HEK293T (cell line): ENCODE data around the gene KLHL29.

Experiments
- ARNT ChIP-seq: fragments of 450-650 bp; IDR thresholded peaks from 2 replicates; pipeline ENCODE4 v1.6.1; 2017; ENCODE audit warnings: mild to moderate bottlenecking
- BHLHE40 ChIP-seq: fragments of 450-650 bp; IDR thresholded peaks from 2 replicates; pipeline ENCODE4 v1.6.1; 2016; ENCODE audit warnings: mild to moderate bottlenecking, moderate library complexity, borderline replicate concordance
- CTBP1 ChIP-seq: fragments of 450-650 bp; IDR thresholded peaks from 2 replicates; pipeline ENCODE4 v1.6.1; 2016; ENCODE audit warnings: borderline replicate concordance
- FOXM1 ChIP-seq: fragments of 450-650 bp; IDR thresholded peaks from 2 replicates; pipeline ENCODE4 v1.6.1; 2017; ENCODE audit warnings: mild to moderate bottlenecking, borderline replicate concordance

DNA sequence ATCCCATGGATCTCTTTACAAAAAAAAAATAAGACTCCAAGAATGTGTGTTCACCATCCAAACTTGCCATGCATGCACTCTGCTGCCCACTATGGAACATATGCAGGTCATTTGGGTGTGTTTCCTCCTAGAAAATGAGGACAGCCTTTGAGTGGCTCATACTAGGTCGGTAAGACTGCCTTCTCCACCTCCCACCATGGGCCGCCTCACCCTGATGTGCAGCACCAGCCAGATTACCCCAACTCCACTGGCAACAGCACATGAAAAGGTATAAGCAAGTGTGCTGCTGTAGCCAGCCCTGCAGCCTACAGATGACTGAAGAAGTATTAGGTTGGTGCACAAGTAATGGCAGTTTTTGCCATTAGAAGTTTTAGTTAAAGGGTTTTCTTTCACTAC is 327.8 kb downstream of the KLHL29 start:
- TF ChIP-seq CTBP1 (no peak), BHLHE40 (no peak), FOXM1 (no peak), ARNT (no peak)
